ENCODE results near the gene NF1.

The NF1 gene

GRCh38 chr17:31293581-31293980 is 198.8 kb downstream of the NF1 start:
- Histone ChIP-seq H3K9me3 (replicated peaks in 1 of 2; ENCODE audit: control insufficient read depth in 2 of 2, insufficient read depth in 1 of 2, low read depth in 1 of 2, low read length in 2 of 2) (no peaks in the 10 kb centered on the region), H2BK12ac (ENCODE audit: low read length) (no peak overlapping the region), H3K79me1 (ENCODE audit: low read depth, low read length) (no peaks in the 10 kb centered on the region), H4K91ac (ENCODE audit: low read depth, low read length, poor library complexity) (no peak overlapping the region), H2BK15ac (ENCODE audit: low read length) (no peak overlapping the region), H2BK5ac (ENCODE audit: low read length) (no peak overlapping the region), H2AK5ac (ENCODE audit: low read depth, low read length) (no peak overlapping the region), H3K18ac (ENCODE audit: low read length) (no peak overlapping the region), H3K27ac (replicated peaks; ENCODE audit: low read length) (no peak overlapping the region), H2BK120ac (ENCODE audit: low read depth, low read length) (no peak overlapping the region), H3K23ac (ENCODE audit: low read depth, low read length, poor library complexity) (no peak overlapping the region), H3K4ac (ENCODE audit: low read length) (no peak overlapping the region), H3K4me1 (ENCODE audit: control insufficient read depth in 2 of 2, insufficient read depth in 1 of 2, low read depth in 1 of 2, low read length in 2 of 2) (peaks cover 0 to 2% of the 10 kb centered on the region in 2 donors), H3K14ac (ENCODE audit: low read length) (no peak overlapping the region), H3K4me3 (ENCODE audit: low read length in 2 of 2) (no peak overlapping the region), H3K4me2 (ENCODE audit: insufficient read depth, low read length, poor library complexity, severe bottlenecking) (no peak overlapping the region), H2AFZ (ENCODE audit: low read length) (no peak overlapping the region), H4K8ac (ENCODE audit: low read depth, low read length) (no peak overlapping the region), H3K27me3 (ENCODE audit: control insufficient read depth in 3 of 3, insufficient read depth in 3 of 3, low read depth in 1 of 3, low read length in 3 of 3) (no peaks in the 10 kb centered on the region), H3K9ac (ENCODE audit: low read depth, low read length, poor library complexity) (no peak overlapping the region), H3K36me3 (replicated peaks in 1 of 2; ENCODE audit: control insufficient read depth in 2 of 2, insufficient read depth in 2 of 2, low read length in 2 of 2) (peaks cover 3 to 13% of the 10 kb centered on the region in 2 donors)
- no peak for DNase-seq (ENCODE audit: low spot score)
- no CpG with 5 or more reads among the region's 2 CpGs for WGBS, 2 donors (ENCODE audit: extremely low coverage in 2 of 2, insufficient read length in 2 of 2, insufficient replicate concordance in 1 of 2)

- H4K8ac ChIP-seq (ENCODE audit: low read depth, low read length) = no peak overlapping the region
- WGBS, 2 donors (ENCODE audit: extremely low coverage in 2 of 2, insufficient read length in 2 of 2, insufficient replicate concordance in 1 of 2) = 100% methylated on average over 1 of the region's 3 CpGs; no CpG with 5 or more reads in 1 of the 2 donors
- H3K27me3 ChIP-seq (ENCODE audit: control insufficient read depth in 3 of 3, insufficient read depth in 3 of 3, low read depth in 1 of 3, low read length in 3 of 3) = no peaks in the 10 kb centered on the region
- no peak overlapping the region for H2AFZ ChIP-seq (ENCODE audit: low read length)
- H3K79me1 ChIP-seq (ENCODE audit: low read depth, low read length) = no peaks in the 10 kb centered on the region
- no peak overlapping the region for H3K14ac ChIP-seq (ENCODE audit: low read length)
- no peak overlapping the region for H3K4me3 ChIP-seq (ENCODE audit: low read length in 2 of 2)
- no peak overlapping the region for H2BK120ac ChIP-seq (ENCODE audit: low read depth, low read length)
- H2BK12ac ChIP-seq (ENCODE audit: low read length) = no peak overlapping the region
- H3K18ac ChIP-seq (ENCODE audit: low read length) = no peak overlapping the region
- no peak overlapping the region for H3K4ac ChIP-seq (ENCODE audit: low read length)
- H2BK5ac ChIP-seq (ENCODE audit: low read length) = no peak overlapping the region
- no peak overlapping the region for H4K91ac ChIP-seq (ENCODE audit: low read depth, low read length, poor library complexity)
- no peak overlapping the region for H3K23ac ChIP-seq (ENCODE audit: low read depth, low read length, poor library complexity)
- no peak for DNase-seq (ENCODE audit: low spot score)
- H3K9me3 ChIP-seq (replicated peaks in 1 of 2; ENCODE audit: control insufficient read depth in 2 of 2, insufficient read depth in 1 of 2, low read depth in 1 of 2, low read length in 2 of 2) = no peaks in the 10 kb centered on the region
- H3K27ac ChIP-seq (replicated peaks; ENCODE audit: low read length) = no peak overlapping the region
- no peak overlapping the region for H2AK5ac ChIP-seq (ENCODE audit: low read depth, low read length)
- no peak overlapping the region for H2BK15ac ChIP-seq (ENCODE audit: low read length)
- no peak overlapping the region for H3K9ac ChIP-seq (ENCODE audit: low read depth, low read length, poor library complexity)
- H3K4me2 ChIP-seq (ENCODE audit: insufficient read depth, low read length, poor library complexity, severe bottlenecking) = no peak overlapping the region
- peaks cover 3 to 13% of the 10 kb centered on the region in 2 donors for H3K36me3 ChIP-seq (replicated peaks in 1 of 2; ENCODE audit: control insufficient read depth in 2 of 2, insufficient read depth in 2 of 2, low read length in 2 of 2)
- H3K4me1 ChIP-seq (ENCODE audit: control insufficient read depth in 2 of 2, insufficient read depth in 1 of 2, low read depth in 1 of 2, low read length in 2 of 2) = peaks cover 0 to 2% of the 10 kb centered on the region in 2 donors
Measured at GRCh38 chr17:31294231-31294630, 199.5 kb downstream of the NF1 start.

GRCh38 chr17:31294820-31295488 is 200.2 kb downstream of the NF1 start:
- no peak overlapping the region for H2BK12ac ChIP-seq (ENCODE audit: low read length)
- no peak overlapping the region for H3K9ac ChIP-seq (ENCODE audit: low read depth, low read length, poor library complexity)
- no peak for DNase-seq (ENCODE audit: low spot score)
- no peak overlapping the region for H2BK5ac ChIP-seq (ENCODE audit: low read length)
- H4K91ac ChIP-seq (ENCODE audit: low read depth, low read length, poor library complexity) = no peak overlapping the region
- no peak overlapping the region for H4K8ac ChIP-seq (ENCODE audit: low read depth, low read length)
- no peak overlapping the region for H3K27ac ChIP-seq (replicated peaks; ENCODE audit: low read length)
- no peak overlapping the region for H3K23ac ChIP-seq (ENCODE audit: low read depth, low read length, poor library complexity)
- H3K9me3 ChIP-seq (replicated peaks in 1 of 2; ENCODE audit: control insufficient read depth in 2 of 2, insufficient read depth in 1 of 2, low read depth in 1 of 2, low read length in 2 of 2) = no peaks in the 10 kb centered on the region
- no peak overlapping the region for H3K18ac ChIP-seq (ENCODE audit: low read length)
- no peaks in the 10 kb centered on the region for H3K79me1 ChIP-seq (ENCODE audit: low read depth, low read length)
- no peak overlapping the region for H3K4me3 ChIP-seq (ENCODE audit: low read length in 2 of 2)
- no peak overlapping the region for H2AFZ ChIP-seq (ENCODE audit: low read length)
- H3K4me2 ChIP-seq (ENCODE audit: insufficient read depth, low read length, poor library complexity, severe bottlenecking) = no peak overlapping the region
- H2AK5ac ChIP-seq (ENCODE audit: low read depth, low read length) = no peak overlapping the region
- no peak overlapping the region for H3K14ac ChIP-seq (ENCODE audit: low read length)
- no CpG with 5 or more reads among the region's 3 CpGs for WGBS, 2 donors (ENCODE audit: extremely low coverage in 2 of 2, insufficient read length in 2 of 2, insufficient replicate concordance in 1 of 2)
- H3K4me1 ChIP-seq (ENCODE audit: control insufficient read depth in 2 of 2, insufficient read depth in 1 of 2, low read depth in 1 of 2, low read length in 2 of 2) = peaks cover 0 to 2% of the 10 kb centered on the region in 2 donors
- H3K4ac ChIP-seq (ENCODE audit: low read length) = no peak overlapping the region
- H2BK120ac ChIP-seq (ENCODE audit: low read depth, low read length) = no peak overlapping the region
- H3K27me3 ChIP-seq (ENCODE audit: control insufficient read depth in 3 of 3, insufficient read depth in 3 of 3, low read depth in 1 of 3, low read length in 3 of 3) = no peaks in the 10 kb centered on the region
- H2BK15ac ChIP-seq (ENCODE audit: low read length) = no peak overlapping the region
- peaks cover 3 to 13% of the 10 kb centered on the region in 2 donors for H3K36me3 ChIP-seq (replicated peaks in 1 of 2; ENCODE audit: control insufficient read depth in 2 of 2, insufficient read depth in 2 of 2, low read length in 2 of 2)

- no peak overlapping the region for H2BK15ac ChIP-seq (ENCODE audit: low read length)
- H3K9ac ChIP-seq (ENCODE audit: low read depth, low read length, poor library complexity) = no peak overlapping the region
- no peak overlapping the region for H3K23ac ChIP-seq (ENCODE audit: low read depth, low read length, poor library complexity)
- no peak overlapping the region for H2AFZ ChIP-seq (ENCODE audit: low read length)
- no peak overlapping the region for H3K14ac ChIP-seq (ENCODE audit: low read length)
- H3K9me3 ChIP-seq (replicated peaks in 1 of 2; ENCODE audit: control insufficient read depth in 2 of 2, insufficient read depth in 1 of 2, low read depth in 1 of 2, low read length in 2 of 2) = no peaks in the 10 kb centered on the region
- H3K4me3 ChIP-seq (ENCODE audit: low read length in 2 of 2) = no peak overlapping the region
- peaks cover 3 to 13% of the 10 kb centered on the region in 2 donors for H3K36me3 ChIP-seq (replicated peaks in 1 of 2; ENCODE audit: control insufficient read depth in 2 of 2, insufficient read depth in 2 of 2, low read length in 2 of 2)
- no peak overlapping the region for H2BK5ac ChIP-seq (ENCODE audit: low read length)
- no peak overlapping the region for H2AK5ac ChIP-seq (ENCODE audit: low read depth, low read length)
- H3K18ac ChIP-seq (ENCODE audit: low read length) = no peak overlapping the region
- DNase-seq (ENCODE audit: low spot score) = no peak
- no peak overlapping the region for H4K8ac ChIP-seq (ENCODE audit: low read depth, low read length)
- no peak overlapping the region for H3K4ac ChIP-seq (ENCODE audit: low read length)
- no peak overlapping the region for H2BK120ac ChIP-seq (ENCODE audit: low read depth, low read length)
- no peaks in the 10 kb centered on the region for H3K27me3 ChIP-seq (ENCODE audit: control insufficient read depth in 3 of 3, insufficient read depth in 3 of 3, low read depth in 1 of 3, low read length in 3 of 3)
- H2BK12ac ChIP-seq (ENCODE audit: low read length) = no peak overlapping the region
- peaks cover 0 to 2% of the 10 kb centered on the region in 2 donors for H3K4me1 ChIP-seq (ENCODE audit: control insufficient read depth in 2 of 2, insufficient read depth in 1 of 2, low read depth in 1 of 2, low read length in 2 of 2)
- no peaks in the 10 kb centered on the region for H3K79me1 ChIP-seq (ENCODE audit: low read depth, low read length)
- H3K27ac ChIP-seq (replicated peaks; ENCODE audit: low read length) = no peak overlapping the region
- no peak overlapping the region for H4K91ac ChIP-seq (ENCODE audit: low read depth, low read length, poor library complexity)
- H3K4me2 ChIP-seq (ENCODE audit: insufficient read depth, low read length, poor library complexity, severe bottlenecking) = no peak overlapping the region
- WGBS, 2 donors (ENCODE audit: extremely low coverage in 2 of 2, insufficient read length in 2 of 2, insufficient replicate concordance in 1 of 2) = no CpG with 5 or more reads among the region's 1 CpG
Measured at GRCh38 chr17:31295489-31295871, 200.7 kb downstream of the NF1 start.
